SK-N-SH (cell line): ENCODE measurements around the gene NSMCE3.

Source experiments
- CHD2 ChIP-seq: fragments of 150-350 bp; IDR thresholded peaks from 2 replicates; pipeline ENCODE4 v1.6.1; 2018; ENCODE audit warnings: low read length; ENCODE audit not compliant: partially characterized antibody
- MAX ChIP-seq: IDR thresholded peaks from 2 replicates; pipeline ENCODE4 v1.4.0; 2012; ENCODE audit warnings: low read depth
- SIN3A ChIP-seq: IDR thresholded peaks from 2 replicates; pipeline ENCODE4 v1.6.1; 2012; ENCODE audit warnings: low read depth, mild to moderate bottlenecking, low read length, moderate library complexity, borderline replicate concordance
- SMC3 ChIP-seq: IDR thresholded peaks from 2 replicates; pipeline ENCODE4 v1.6.1; 2012; ENCODE audit warnings: low read depth, low read length, improper control_type of control experiment
- TAF1 ChIP-seq: IDR thresholded peaks from 2 replicates; pipeline ENCODE4 v1.6.1; 2012; ENCODE audit warnings: low read depth, mild to moderate bottlenecking, low read length, moderate library complexity, borderline replicate concordance
- TF ChIP-seq, protein P1 (sequence below): fragments of 200-600 bp; sonication (generic); IDR thresholded peaks from 2 replicates; pipeline ENCODE4 v1.6.1; 2017; ENCODE audit warnings: antibody characterized with exemption, mild to moderate bottlenecking, moderate library complexity

GRCh38 chr15:29316422-29316821 lies 46.8 kb upstream of the NSMCE3 start:
- TF ChIP-seq, protein P1, sequence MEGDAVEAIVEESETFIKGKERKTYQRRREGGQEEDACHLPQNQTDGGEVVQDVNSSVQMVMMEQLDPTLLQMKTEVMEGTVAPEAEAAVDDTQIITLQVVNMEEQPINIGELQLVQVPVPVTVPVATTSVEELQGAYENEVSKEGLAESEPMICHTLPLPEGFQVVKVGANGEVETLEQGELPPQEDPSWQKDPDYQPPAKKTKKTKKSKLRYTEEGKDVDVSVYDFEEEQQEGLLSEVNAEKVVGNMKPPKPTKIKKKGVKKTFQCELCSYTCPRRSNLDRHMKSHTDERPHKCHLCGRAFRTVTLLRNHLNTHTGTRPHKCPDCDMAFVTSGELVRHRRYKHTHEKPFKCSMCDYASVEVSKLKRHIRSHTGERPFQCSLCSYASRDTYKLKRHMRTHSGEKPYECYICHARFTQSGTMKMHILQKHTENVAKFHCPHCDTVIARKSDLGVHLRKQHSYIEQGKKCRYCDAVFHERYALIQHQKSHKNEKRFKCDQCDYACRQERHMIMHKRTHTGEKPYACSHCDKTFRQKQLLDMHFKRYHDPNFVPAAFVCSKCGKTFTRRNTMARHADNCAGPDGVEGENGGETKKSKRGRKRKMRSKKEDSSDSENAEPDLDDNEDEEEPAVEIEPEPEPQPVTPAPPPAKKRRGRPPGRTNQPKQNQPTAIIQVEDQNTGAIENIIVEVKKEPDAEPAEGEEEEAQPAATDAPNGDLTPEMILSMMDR, result no peak
- no peak for TF ChIP-seq MAX
- no peak for TF ChIP-seq CHD2
- TF ChIP-seq SIN3A, result no peak
- TF ChIP-seq SMC3, result no peak
- no peak for TF ChIP-seq TAF1
